ENCODE results near the gene TEPSIN. TPM values are rescaled to one million over a fixed set of nuclear protein-coding genes. Genes with fewer than 3 reads are reported as not detected.

Gene TEPSIN
- total RNA-seq, 1 donor from 2014 or later = 5.2 TPM

GRCh38 chr17:81182596-81182995, 56.3 kb downstream of the TEPSIN start:
- H3K4me1 ChIP-seq (ENCODE audit: control insufficient read depth in 3 of 3, insufficient read depth in 3 of 3, low read length in 3 of 3) = no peaks in the 10 kb centered on the region
- H3K36me3 ChIP-seq (ENCODE audit: control insufficient read depth in 3 of 3, insufficient read depth in 3 of 3, low read length in 3 of 3) = no peaks in the 10 kb centered on the region
- no peaks in the 10 kb centered on the region for H3K9me3 ChIP-seq (ENCODE audit: control insufficient read depth in 3 of 3, low read length in 3 of 3)
- no peak overlapping the region for H3K9ac ChIP-seq (ENCODE audit: low read depth in 1 of 3, low read length in 3 of 3)
- H3K27ac ChIP-seq (ENCODE audit: low read depth, low read length) = no peak overlapping the region
- H3K27me3 ChIP-seq (ENCODE audit: control insufficient read depth in 3 of 3, insufficient read depth in 3 of 3, low read length in 3 of 3) = peaks cover 8 to 25% (median 22%) of the 10 kb centered on the region in 3 donors
- no peak overlapping the region for H3K4me3 ChIP-seq (ENCODE audit: low read length in 3 of 3)

- Histone ChIP-seq H3K4me3 (ENCODE audit: low read length in 3 of 3) (no peak overlapping the region), H3K9ac (ENCODE audit: low read depth in 1 of 3, low read length in 3 of 3) (no peak overlapping the region), H3K27me3 (ENCODE audit: control insufficient read depth in 3 of 3, insufficient read depth in 3 of 3, low read length in 3 of 3) (peaks cover 8 to 25% (median 22%) of the 10 kb centered on the region in 3 donors), H3K4me1 (ENCODE audit: control insufficient read depth in 3 of 3, insufficient read depth in 3 of 3, low read length in 3 of 3) (no peaks in the 10 kb centered on the region), H3K27ac (ENCODE audit: low read depth, low read length) (no peak overlapping the region), H3K9me3 (ENCODE audit: control insufficient read depth in 3 of 3, low read length in 3 of 3) (no peaks in the 10 kb centered on the region), H3K36me3 (ENCODE audit: control insufficient read depth in 3 of 3, insufficient read depth in 3 of 3, low read length in 3 of 3) (no peaks in the 10 kb centered on the region)
Measured at GRCh38 chr17:81181811-81182185, 57.1 kb downstream of the TEPSIN start.

GRCh38 chr17:81180836-81181810, 57.7 kb downstream of the TEPSIN start:
- Histone ChIP-seq H3K9me3 (ENCODE audit: control insufficient read depth in 3 of 3, low read length in 3 of 3) (no peaks in the 10 kb centered on the region), H3K27me3 (ENCODE audit: control insufficient read depth in 3 of 3, insufficient read depth in 3 of 3, low read length in 3 of 3) (peaks cover 8 to 25% (median 22%) of the 10 kb centered on the region in 3 donors), H3K4me3 (ENCODE audit: low read length in 3 of 3) (no peak overlapping the region), H3K4me1 (ENCODE audit: control insufficient read depth in 3 of 3, insufficient read depth in 3 of 3, low read length in 3 of 3) (no peaks in the 10 kb centered on the region), H3K9ac (ENCODE audit: low read depth in 1 of 3, low read length in 3 of 3) (no peak overlapping the region), H3K27ac (ENCODE audit: low read depth, low read length) (no peak overlapping the region), H3K36me3 (ENCODE audit: control insufficient read depth in 3 of 3, insufficient read depth in 3 of 3, low read length in 3 of 3) (no peaks in the 10 kb centered on the region)

- no peak overlapping the region for H3K9ac ChIP-seq (ENCODE audit: low read depth in 1 of 3, low read length in 3 of 3)
- no peaks in the 10 kb centered on the region for H3K9me3 ChIP-seq (ENCODE audit: control insufficient read depth in 3 of 3, low read length in 3 of 3)
- H3K36me3 ChIP-seq (ENCODE audit: control insufficient read depth in 3 of 3, insufficient read depth in 3 of 3, low read length in 3 of 3) = no peaks in the 10 kb centered on the region
- peaks cover 8 to 25% (median 22%) of the 10 kb centered on the region in 3 donors for H3K27me3 ChIP-seq (ENCODE audit: control insufficient read depth in 3 of 3, insufficient read depth in 3 of 3, low read length in 3 of 3)
- no peak overlapping the region for H3K27ac ChIP-seq (ENCODE audit: low read depth, low read length)
- no peaks in the 10 kb centered on the region for H3K4me1 ChIP-seq (ENCODE audit: control insufficient read depth in 3 of 3, insufficient read depth in 3 of 3, low read length in 3 of 3)
- H3K4me3 ChIP-seq (ENCODE audit: low read length in 3 of 3) = no peak overlapping the region
Measured at GRCh38 chr17:81179861-81180260, 59.0 kb downstream of the TEPSIN start.

- Histone ChIP-seq H3K27me3 (ENCODE audit: control insufficient read depth in 3 of 3, insufficient read depth in 3 of 3, low read length in 3 of 3) (peaks cover 6 to 24% (median 22%) of the 10 kb centered on the region in 3 donors), H3K27ac (ENCODE audit: low read depth, low read length) (no peak overlapping the region), H3K9ac (ENCODE audit: low read depth in 1 of 3, low read length in 3 of 3) (no peak overlapping the region), H3K9me3 (ENCODE audit: control insufficient read depth in 3 of 3, low read length in 3 of 3) (no peaks in the 10 kb centered on the region), H3K4me1 (ENCODE audit: control insufficient read depth in 3 of 3, insufficient read depth in 3 of 3, low read length in 3 of 3) (no peaks in the 10 kb centered on the region), H3K4me3 (ENCODE audit: low read length in 3 of 3) (no peak overlapping the region), H3K36me3 (ENCODE audit: control insufficient read depth in 3 of 3, insufficient read depth in 3 of 3, low read length in 3 of 3) (no peaks in the 10 kb centered on the region)
Measured at GRCh38 chr17:81179220-81179619, 59.6 kb downstream of the TEPSIN start.

Other genes with a start within 250 kb of the TEPSIN start
- gene CHMP6, start 247.2 kb downstream of the TEPSIN start, total RNA-seq = 12.5 TPM
- gene BAIAP2, start 203.9 kb downstream of the TEPSIN start, total RNA-seq = 7.3 TPM
- gene PVALEF, start 73.5 kb downstream of the TEPSIN start, total RNA-seq = not detected
- 10.4 TPM for gene AATK, start 72.8 kb downstream of the TEPSIN start, total RNA-seq
- 10.4 TPM for gene CEP131, start 16.1 kb downstream of the TEPSIN start, total RNA-seq
- 15.7 TPM for gene NDUFAF8, start 263 bp upstream of the TEPSIN start, total RNA-seq
- gene SLC38A10, start 56.3 kb upstream of the TEPSIN start, total RNA-seq = 26.1 TPM
- 8.4 TPM for gene BAHCC1, start 156.4 kb upstream of the TEPSIN start, total RNA-seq